Left renal cortex interstitium (tissue), 4 donors: ENCODE measurements around the gene RASSF6. TPM values are rescaled to one million over a fixed set of nuclear protein-coding genes. Genes with fewer than 3 reads are reported as not detected.
"Not testable (repeated sequence)": the region's sequence is repeated elsewhere in the genome, so short reads cannot be mapped to it uniquely, and the experiment has no call there.

ENCODE experiments used
- DNase-seq, 4 donors: peaks; one replicate each; pipeline ENCODE4 v3.0.0-alpha.2; 2013; ENCODE audit warnings: low read depth in 4 of 4, low spot score in 2 of 4, missing footprints in 1 of 4
- polyA plus RNA-seq, 4 donors: library from polyadenylated mRNA; unstranded; fragments of 120-200 nt; gene quantifications; one replicate each; pipeline ENCODE4 v1.2.1, GENCODE V29; 2013; ENCODE audit not compliant: insufficient read length in 4 of 4

RASSF6 gene
- polyA plus RNA-seq, 4 donors: 5.2 to 7.8 (median 6.1) TPM

DNA sequence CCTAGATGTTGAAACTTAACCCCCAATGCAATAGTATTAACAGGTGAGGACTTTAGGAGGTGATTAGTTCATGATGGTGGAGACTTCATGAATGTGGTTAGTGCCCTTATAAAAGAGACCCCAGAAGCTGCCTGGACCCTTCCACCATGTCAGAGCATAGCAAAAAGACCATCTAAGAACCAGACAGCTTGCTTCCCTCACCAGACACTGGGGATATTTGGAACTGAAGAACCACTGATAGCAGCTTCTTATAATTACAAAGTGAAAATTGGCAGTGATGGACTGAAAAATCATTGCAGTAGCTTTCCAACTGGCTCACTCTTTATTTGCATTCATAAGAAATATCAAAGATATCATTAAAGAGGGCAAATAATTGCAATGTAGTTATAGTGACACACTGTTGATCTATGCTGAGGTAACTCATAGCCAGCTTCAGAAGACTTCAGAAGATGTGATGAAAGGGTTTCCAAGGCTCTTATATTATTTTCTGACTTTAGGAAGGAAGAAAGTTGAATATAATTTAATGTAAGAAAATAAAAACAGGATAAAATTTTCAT lies 5.8 kb downstream of the RASSF6 start:
- no peak for DNase-seq

DNA sequence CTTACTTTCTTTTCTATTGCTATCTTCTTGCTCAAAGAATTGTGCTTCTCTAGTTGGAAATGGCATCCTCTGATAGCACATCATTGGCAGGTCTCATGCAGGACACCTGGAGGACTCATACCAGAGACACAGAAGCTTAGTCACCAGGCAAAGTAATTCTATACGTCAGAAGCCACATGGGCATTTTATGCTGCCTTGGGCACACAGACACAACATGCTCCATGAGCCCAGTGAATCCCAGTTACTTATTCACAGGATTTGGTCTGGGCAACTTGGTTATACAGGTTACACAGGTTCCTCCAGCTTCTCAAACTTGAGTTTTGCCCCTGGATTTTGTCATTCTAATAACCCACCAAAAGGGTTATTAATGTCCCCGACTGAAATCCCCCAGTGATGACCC lies 7.1 kb downstream of the RASSF6 start:
- DNase-seq: no peak

DNA sequence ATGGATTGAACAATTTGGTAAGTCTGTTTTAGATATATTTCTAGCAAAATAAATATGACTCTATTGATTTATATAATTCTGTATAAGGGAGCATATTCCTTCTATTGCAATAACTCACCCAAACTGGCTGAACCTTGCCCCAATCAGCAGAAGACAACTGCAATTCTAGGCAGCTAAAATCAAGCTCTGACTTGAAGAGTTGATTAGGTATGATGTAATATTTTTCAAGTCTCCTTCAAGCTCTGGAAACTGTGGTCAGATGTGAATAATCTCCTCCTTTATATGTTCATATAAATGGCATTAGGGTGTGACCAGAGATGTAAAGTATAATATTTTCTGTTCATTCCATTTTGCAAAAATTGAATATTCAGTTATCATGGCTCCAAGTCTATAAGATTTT lies 8.2 kb downstream of the RASSF6 start:
- no peak for DNase-seq

DNA sequence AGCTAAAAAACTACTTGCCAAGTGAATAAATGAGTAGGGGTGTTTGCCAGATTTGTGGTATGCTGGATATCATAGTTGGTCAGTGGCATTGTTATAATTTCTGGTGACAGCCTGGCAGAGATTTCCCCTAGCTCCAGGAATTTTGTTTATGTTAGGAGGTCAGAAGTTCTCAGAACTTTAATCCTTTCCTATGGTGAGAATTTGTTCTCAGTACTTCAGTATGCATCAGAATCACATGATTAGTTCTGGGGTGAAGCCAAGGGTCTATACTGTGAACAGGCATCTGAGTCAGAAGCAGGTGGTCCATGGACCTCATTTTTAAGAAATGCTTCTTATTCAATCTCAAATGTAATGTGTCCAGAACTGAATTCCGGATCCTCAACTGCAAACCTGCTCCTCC lies 10.5 kb downstream of the RASSF6 start:
- DNase-seq: no peak

DNA sequence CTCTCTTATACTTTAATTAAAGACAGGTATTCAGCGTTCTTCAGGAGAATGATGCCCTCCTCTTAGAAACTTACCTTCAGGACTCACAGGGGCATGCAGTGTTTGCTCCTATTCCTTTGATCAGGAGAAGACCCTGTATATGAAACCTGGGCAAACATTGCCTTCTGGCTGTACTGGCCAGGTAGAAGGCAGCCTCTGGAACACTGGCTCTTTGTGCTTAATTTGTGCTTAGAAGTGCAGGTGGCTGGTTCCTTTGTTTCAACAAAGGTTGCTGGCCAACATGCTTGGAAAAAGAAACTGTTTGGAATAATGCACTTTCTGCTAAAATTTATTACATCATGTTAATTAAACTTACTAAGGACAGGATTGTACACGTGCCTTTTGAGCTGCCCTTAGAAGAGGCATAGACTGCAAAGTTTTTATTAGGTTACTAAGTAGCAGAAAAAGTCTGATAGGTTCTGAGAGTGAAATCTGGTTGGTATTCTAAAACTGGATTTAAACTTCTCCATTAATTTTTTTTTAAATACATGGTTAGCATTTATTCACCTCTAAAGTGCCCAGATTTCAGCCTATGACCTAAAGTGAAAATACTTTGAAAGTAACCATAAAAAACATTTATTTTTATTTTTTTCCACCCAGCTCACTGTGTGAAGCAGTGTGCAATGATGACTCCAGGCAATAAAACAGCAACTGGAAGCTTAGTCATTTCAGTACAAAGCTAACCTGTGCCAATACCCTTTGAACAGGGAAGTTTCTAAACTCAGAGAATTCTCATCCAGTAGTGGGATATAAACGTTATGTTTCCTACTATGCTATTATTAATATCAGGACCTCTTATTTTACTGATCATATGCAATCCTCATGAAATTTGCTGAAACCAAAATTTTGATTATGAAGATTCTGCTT lies 11.3 kb downstream of the RASSF6 start:
- DNase-seq: no peak

DNA sequence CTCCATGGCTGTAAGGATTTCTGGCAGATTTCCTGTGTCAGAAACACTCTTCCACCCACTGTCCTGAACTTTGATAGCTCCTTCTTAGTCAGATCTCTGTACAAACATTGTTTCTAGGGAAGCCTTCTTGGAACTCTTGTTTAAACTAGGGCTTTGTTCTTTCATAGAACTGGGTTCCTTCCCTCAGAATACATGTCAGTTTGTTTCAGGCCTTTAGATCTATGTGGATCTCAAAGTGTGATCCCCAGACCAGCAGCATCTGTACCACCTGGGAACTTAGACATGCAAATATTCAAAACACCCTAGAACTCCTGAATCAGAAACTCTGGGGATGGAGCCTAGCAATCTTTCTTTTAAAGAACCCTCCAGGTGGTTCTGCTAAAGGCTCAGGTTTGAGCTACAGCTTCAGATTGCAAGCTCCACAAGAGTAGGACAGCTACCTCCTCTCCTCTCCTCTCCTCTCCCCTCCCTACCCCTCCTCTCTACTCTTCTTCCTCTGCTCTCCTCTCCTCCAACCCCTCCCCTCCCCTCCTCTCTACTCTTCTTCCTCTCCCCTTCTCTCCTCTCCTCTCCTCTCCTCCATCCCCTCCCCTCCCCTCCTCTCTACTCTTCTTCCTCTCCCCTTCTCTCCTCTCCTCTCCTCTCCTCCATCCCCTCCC lies 12.7 kb downstream of the RASSF6 start:
- no peak for DNase-seq

DNA sequence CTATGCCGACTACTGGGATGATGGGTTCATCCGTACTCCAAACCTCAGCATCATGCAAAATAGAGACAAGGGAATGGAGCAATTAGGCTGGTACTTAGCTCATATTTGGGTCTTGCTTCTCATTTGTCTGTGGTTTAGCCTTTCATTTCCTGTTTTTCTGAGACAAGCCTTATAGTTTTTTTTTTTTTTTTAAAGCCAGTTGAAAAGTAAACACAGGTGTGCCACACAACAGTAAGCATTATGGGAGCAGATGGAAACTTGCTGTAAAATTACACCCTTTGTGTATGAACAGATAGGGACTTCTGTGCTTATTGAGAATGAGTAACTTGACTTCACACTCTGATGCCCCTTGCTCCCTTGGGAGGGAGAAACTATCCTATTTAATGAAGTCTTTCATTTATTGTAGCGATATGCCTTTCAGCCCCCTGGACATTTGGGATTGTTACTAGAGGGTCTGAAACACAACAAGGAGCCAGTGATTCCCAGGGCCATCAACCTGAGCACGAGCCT lies 13.7 kb downstream of the RASSF6 start:
- DNase-seq: no peak

DNA sequence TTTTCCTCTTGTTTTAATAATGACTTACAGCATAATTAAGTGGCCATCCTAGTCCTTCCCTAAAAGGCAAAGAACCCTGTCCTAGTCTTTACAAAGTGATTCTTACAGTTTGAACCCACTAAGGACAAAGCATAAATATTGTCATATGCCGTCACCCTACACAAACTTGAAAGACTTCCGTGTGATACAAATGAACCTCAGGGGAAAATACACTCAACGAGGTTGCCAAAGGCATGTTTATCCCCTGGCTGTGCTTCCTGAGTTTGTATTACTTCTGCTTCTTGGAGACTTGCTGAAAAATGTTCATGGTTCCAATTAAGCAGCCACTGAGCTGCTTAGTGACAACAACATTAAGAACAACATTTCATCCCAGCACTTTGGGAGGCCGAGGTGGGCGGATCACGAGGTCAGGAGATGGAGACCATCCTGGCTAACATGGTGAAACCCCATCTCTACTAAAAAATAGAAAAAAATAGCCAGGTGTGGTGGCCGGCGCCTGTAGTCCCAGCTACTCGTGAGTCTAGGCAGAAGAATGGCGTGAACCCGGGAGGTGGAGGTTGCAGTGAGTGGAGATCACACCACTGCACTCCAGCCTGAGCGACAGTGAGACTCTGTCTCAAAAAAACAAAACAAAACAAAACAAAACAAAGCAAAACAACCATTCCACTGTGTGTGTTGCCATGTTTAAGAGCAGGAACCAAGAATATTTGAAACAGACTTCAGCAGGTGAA lies 16.2 kb downstream of the RASSF6 start:
- no peak for DNase-seq

DNA sequence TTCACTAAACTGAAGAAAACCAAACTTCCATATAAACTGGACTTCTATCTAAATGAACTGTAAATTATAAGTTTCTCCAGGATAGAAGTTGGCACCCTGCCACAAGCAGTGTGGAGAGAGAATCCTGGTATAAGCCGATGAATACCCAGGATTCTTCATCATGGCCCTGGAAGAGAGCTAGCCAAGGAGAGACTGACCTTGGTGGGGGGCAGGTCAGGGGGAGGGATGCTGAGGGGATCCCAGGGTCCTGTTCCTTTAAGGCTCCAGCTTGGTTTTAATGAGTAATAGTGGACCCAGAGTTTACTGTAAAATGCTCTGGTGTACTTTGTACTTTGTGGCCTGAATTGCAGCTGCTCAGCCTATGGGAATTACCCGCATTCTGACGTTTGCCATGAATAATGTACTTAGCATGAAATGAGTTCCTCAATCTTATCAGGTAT lies 16.9 kb downstream of the RASSF6 start:
- DNase-seq: no peak

DNA sequence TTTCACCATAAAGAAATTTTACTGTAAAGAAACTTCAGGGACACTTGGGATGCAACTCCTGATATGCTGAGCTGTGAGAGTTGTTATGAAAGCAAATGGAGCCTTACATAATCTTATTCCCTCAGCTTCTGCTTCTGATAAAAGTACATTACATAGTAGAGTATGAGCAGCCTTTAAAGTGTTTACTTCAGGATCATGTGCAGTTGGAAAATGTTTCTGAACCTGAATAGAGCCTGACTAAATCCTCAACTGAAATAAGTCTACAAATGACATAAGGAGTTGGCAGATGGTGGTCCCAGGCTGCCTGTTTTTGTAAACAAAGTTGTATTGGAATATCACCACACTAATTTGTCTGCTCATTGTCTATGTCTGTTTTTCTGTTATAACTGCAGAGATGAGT lies 19.3 kb downstream of the RASSF6 start:
- no peak for DNase-seq

DNA sequence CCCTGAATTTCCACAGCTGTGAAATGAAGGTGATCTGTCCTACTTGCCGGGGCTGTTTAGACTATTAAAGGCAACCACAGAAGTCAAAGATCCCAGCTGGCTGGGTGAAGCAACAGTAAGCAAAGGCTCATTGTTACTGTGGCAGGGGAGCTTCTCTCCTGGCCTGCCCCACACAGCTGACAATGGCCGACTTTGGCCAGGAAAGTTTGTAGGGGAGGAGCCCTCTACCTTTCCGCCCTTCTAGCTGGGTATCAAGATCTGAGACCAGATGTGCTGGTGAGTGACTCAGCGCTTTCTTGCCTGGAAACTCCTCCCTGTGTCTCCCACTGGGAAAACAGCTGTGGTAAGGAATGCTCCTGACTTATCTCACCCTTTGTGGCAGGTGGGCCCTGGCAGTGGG lies 21.1 kb downstream of the RASSF6 start:
- no peak for DNase-seq

DNA sequence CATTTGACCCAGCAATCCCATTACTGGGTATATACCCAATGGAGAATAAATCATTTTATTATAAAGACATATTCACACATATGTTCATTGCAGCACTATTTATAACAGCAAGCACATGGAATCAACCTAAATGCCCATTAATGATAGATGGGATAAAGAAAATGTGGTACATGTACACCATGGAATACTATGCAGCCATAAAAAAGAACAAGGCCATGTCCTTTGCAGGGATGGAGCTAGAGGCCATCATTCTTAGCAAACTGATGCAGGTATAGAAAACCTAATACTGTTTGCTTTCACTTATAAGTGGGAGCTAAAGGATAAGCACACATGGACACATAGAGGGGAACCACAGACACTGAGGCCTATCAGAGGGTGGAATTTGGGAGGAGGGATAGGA lies 22.6 kb downstream of the RASSF6 start:
- DNase-seq: no peak

DNA sequence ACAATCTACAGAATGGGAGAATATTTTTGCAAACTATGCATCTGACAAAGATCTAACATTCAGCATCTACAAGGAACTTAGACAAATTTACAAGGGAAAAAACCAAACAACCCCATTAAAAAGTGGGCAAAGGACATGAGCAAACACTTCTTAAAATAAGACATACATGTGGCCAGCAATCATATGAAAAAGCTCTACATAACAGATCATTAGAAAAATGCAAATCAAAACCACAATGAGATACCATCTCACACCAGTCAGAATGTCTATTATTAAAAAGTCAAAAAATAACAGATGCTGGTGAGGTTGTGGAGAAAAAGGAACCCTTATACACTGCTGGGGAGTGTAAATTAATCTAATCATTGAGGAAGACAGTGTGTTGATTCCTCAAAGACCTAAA lies 23.1 kb downstream of the RASSF6 start:
- not testable (repeated sequence) for DNase-seq

DNA sequence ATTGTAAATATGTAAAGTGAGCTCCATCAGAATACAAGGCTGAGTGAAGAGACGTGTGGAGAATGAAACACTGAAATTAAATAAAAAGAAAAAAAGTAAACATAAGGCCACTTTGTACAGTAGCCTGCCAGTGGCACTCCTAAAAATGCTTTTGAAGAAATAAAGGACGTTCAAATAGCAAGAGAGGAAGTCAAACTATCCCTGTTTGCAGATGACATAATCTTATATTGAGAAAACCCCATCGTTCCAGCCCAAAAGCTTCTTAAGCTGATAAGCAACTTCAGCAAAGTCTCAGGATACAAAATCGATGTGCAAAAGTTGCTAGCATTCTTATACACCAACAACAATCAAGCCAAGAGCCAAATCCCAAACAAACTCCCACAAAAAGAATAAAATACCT lies 24.2 kb downstream of the RASSF6 start:
- no peak for DNase-seq

DNA sequence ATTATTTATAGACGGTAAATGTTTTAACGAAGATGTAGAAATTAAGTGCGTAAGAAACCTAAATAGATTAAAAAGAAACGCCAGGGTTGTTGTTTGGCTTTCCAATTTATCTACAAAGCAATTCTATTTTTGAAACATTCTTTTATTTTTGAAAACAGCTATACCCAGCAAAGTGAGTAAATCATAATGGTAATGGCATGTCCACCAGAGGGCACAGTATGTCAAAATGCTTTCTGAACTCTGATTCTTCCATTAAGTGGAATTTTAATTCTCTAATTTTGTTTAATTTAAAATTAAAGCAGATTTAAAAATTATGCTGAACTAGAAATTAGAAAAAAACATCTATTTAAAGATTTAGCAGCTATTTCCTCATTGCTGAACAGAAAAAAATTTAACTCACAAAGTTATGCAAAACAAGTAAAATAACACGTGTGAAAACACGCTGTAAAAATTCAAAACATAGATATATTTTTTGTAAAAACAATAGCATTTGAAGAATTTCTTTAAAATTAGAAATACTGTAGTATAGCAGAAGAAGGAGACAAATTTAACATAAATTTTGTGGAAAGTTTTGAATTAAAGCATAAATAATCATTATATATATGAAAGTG lies 26.5 kb downstream of the RASSF6 start:
- DNase-seq: no peak

DNA sequence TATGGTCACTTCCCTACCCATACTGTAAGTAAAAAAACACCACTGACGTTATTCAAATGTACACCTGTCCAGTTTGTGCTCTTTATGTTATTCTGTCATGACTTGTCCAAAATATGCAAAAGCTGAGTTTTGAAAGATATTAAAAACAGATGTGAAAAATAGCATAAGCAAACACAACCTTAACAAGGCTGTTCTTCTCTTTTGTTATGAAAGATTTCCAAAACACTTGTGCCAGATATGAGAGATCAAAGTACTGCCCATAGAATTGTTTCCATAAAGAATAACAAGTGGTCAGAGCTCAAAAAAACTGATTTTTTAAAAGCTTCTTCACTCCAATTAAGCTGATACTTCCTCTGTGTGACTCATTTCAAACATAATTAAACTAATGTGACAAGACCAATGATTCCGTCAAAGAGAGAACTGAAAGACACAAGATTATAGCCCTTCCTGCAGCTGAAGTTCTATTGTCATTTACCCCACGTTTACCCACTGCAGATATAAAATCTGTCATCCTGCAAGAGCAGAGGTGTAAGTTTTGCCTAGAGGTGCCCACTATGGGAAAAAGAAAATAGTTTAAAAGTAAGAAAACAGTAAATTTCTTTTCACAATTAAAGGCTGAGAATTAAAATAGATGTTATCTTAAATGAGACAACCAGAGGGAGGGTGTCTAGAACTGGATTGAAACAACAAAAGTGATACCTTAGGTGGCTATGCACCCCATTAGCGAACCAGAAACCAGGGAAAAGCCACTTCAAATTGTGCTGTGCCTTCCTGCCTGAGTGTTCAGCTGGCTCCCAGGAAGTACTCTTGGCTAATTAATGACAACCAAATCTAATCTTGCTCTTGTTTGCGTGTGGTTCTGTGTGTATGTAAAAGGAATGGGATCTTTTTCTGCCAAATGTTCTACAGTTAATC lies 30.1 kb downstream of the RASSF6 start:
- DNase-seq: no peak

DNA sequence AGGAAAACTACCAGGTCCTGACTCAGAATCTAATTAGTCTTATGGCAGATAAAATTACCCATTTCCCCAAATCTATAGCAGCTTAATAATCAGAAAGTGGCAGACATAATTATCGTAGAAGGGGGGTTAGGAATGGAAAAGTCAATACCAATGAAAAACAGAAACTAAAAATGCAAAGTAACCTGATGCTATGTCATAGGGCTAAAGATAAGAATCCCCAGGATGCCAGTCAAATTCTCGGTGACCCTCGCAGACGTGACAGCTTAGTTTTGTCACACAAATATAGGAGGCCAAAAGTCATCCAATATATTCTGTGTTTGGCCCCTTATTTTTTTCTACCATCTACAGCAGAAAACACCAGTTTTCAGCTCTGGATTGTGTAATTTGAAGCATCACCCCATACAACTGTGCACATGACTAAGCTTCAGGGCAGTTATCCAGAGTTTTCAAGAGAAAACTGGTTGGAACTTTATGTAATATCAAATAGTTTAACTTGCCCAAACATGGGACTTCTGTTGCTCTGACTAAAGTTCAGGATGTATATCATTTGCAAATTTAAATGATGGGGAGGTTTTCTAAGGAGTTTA lies 30.9 kb downstream of the RASSF6 start:
- no peak for DNase-seq

DNA sequence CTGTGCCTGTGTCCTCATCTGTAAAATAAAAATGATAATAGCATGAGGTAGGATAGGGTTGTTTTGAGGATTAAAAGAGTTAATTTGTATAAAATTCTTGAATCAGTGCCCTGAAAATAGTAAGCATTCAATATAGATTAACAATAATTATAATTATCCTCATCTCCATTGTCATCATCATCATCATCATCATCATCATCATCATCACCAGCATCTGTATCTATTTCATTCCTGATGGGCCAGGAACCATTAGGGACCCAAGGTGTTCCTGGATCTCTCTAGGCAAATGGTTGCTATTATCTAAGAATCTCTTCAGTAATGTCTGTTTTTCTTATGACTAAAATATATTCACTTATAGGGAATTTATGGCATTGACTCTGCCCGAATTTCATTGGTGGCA lies 31.6 kb downstream of the RASSF6 start:
- DNase-seq: no peak

DNA sequence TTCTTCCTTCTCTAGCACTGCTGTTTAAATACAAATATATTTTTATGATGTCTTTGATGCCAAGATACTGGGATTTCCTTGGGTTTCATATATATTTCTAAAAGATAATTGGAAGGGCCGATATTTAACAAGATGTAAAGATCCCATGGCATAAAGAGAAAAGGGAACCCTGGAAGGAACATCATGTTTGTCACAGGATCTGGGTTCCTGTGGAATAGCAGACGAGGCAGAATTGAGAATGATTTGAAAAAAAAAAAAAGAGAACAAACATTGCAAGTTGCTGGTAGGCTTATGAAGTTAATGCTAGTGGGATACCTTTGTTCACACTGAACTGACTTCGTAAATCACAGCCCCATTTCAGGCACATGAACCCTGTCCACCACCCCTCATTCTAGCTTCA lies 33.6 kb downstream of the RASSF6 start:
- DNase-seq: no peak
